Fibroblast of skin of scalp (primary cell): ENCODE measurements around the gene GPC6.
A peak's percentile ranks its signal among the peaks of the same experiment; 100 is the strongest.

ENCODE experiments used
- DNase-seq: peaks from one replicate; pipeline ENCODE4 v3.0.0-alpha.2; 2013

Gene GPC6

GRCh38 chr13:94309997-94310855, 1083.6 kb downstream of the GPC6 start:
- peak; percentile 96 for DNase-seq

- no peak for DNase-seq
These were observed 1085.3 kb downstream of the GPC6 start for GRCh38 chr13:94311893-94312292.

DNA sequence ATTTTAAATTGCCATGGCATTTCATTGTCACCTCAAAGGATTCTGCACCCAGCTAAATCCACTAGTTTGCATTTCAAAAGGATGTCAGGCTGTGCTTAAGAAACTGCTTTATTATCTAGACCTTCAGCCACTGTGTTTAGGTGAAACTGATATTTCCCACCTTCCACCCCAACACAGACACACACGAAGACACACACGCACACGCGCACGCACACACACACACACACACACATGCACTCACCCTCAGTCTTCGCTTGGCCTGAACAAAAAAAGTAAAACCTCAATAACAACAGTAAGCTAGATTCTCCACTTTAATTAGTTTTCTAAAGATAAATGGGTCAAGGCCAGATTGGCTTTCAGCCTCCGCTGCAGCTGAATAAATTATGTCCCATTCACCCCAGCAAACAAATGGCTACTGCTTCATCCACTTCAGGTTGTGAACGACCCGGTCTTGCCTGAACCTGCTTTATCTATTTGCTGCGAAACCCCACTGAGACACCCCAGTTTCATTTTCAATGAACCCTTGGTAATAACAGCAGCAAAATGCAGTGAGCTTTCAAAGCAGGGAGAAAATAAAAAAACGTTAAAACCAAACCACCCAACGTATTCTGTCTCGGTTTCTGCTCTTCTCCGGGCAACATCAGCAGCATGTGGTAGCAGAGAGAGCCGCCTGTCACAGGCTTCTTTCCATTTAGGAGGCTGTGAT, 1086.1 kb downstream of the GPC6 start:
- no peak for DNase-seq

DNA sequence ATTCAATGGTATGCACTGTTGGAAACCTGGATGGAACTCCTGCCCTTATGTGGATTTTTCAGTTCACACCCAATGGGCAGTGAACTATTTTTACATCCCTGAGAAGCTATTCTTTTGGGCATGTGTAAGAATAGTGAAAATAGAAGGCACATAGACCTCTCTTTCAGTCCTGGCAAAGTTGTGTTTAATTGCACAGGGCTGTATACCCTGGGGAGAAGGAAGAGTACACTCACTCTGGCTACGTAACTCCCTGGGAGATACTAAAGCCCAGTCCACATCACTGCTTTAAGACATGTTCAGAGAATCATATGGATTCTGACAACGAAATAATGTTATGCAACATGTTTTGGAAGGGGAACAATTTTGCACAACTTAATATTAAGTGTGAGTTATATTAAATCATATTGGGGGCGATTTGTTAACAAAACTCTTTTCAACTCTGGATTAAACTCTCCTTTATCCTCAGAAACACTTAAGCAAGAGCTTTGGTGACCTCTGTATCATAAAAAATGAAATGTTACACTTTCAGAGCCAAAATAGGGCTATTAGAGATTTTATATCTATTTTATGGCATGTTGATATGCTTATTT, 1086.8 kb downstream of the GPC6 start:
- DNase-seq, result peak; percentile 49

DNA sequence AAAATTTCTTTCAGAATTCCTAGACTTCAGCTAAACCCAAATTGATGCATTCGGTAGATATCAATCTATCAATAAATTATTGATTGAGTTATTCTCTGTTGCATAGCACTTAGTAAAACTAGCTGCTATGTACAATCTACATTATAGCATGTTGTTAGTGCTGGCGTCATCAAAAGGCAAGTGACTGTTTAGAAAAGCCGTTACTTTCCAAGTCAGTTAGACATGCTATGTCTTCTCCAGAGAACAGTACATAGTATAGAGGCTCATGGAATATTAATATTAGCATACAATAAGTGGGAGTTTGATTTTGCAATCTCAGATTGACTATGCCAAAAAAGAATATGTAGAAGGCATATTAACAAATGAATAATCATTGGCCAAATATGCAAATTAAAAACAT, 1087.3 kb downstream of the GPC6 start:
- no peak for DNase-seq

GRCh38 chr13:94315188-94315587, 1088.6 kb downstream of the GPC6 start:
- no peak for DNase-seq

- DNase-seq, result peak; percentile 69
These were observed 1090.5 kb downstream of the GPC6 start for GRCh38 chr13:94317063-94317491.

DNA sequence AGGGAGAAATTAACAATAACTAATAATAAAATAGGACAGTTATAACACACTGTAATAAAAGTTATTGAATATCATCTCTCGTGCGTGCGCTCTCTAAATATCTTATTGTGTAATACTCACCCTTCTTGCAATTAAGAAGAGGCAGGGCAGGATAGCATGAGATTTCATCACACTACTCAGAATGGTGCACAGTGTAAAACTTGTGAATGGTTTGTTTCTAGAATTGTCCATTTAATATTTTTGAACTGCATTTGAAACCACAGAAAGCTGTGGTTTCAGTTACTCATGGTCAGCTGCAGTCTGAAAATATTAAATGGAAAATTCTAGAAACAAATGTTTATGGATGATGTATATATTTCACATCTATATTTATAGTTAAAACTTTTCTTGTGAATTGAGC, 1091.8 kb downstream of the GPC6 start:
- DNase-seq, result no peak

DNA sequence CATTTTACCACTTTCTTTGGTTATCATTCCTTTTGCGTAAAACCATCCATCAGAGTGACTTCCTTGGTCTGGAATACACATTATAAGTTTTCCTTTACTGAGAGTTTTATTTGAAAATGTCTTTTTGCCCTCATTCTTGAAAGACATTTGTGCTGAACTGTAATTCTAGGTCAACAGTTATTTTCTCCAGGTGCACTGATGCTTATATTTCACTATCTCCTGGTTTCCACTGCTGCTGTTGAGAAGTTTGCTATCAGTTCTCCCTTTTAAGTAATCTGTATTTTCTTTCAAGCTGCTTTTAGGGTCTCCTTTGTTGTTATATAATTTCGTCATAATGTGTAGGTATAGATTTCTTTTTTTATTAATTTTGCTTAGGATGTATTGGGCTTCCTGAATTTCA, 1092.9 kb downstream of the GPC6 start:
- no peak for DNase-seq

- no peak for DNase-seq
These were observed 1096.5 kb downstream of the GPC6 start for GRCh38 chr13:94322925-94323763.

DNA sequence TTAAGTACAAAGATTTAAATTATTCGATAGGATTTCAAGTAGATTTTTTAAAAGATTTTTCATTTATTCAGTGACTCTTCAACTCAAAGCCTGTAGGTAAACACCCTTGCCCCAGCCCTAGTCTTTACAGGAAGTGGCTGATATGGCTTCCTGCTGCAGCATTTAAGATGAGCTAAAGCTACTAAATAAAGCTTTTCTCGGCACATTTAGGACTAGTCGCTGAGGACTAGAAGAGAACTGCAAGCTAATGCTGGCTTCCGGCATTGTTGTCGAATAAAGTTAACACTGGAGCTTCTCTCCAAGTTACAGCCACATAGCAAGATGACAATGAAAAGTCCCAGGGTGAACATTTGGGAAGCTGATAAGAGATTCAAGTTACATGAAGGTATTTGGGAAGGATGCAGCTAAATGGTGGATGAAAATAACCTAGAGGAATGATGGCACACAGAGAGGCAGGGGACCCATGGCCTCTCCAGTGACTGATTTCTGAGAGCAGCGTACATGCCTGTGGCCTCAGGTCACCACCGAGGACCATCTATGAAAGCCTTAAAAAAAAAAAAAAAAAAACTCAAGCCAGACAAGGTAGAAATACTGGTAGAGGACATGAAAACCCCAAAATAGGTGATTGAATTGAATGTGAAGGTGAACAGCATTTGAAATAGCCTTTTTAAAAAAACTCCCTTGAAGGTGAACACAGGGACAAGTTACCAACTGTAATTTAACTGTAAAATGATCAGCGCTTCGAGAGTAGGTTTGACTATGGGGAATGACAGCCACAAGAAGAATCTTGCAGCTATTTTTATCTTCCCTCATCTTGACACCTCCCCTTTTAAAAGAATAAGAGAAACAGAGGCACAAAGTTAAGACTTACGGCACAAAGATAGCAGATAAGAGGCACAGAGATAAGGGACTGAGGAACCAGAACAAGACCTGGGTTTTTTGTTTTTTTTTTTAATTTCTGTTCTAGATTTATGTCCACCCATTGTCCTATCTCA, 1097.5 kb downstream of the GPC6 start:
- DNase-seq, result no peak

- DNase-seq, result no peak
These were observed 1098.3 kb downstream of the GPC6 start for GRCh38 chr13:94324767-94325540.

DNA sequence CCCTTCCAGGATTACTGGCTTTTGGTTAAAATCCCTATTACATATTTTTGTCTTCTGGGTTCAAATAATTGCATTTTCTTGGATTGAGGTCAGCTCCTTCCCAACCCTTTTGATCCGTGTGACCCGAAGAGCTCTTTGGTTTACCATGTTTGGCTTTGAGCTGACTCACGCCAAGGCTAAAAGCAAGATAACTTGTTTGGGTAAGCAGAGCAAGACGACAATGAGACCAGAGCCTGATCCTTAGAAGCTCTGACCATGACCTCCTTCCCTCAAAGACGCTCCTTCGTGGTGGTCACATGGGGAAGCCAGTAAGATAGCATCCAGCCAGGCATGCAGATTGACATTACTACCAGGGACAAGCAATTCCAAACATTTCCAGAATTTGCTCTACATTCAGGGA, 1099.0 kb downstream of the GPC6 start:
- DNase-seq, result peak; percentile 80

- DNase-seq, result peak; percentile 47
These were observed 1100.7 kb downstream of the GPC6 start for GRCh38 chr13:94327318-94327717.

GRCh38 chr13:94328381-94329041, 1101.9 kb downstream of the GPC6 start:
- DNase-seq, result no peak

DNA sequence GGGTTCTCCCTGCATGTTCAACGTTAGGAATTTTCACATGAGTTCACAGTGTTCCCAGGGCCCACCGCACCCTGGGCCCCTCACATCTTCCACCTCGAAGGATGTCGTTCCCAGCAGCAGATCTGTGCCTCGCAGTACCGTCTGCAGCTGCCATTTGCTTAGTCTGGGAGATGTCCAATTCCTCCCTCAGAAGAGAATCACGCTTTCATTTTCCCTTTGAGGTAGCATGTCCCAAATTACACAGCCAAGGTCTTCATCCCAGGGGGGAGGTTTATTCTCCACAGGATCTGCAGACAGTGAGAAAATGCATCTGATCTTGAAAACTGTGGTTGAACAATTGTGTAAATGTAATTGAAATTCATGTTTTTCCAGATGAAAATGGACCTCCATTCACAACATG, 1102.7 kb downstream of the GPC6 start:
- peak; percentile 63 for DNase-seq

GRCh38 chr13:94329754-94330551, 1103.3 kb downstream of the GPC6 start:
- peak; percentile 91 for DNase-seq

DNA sequence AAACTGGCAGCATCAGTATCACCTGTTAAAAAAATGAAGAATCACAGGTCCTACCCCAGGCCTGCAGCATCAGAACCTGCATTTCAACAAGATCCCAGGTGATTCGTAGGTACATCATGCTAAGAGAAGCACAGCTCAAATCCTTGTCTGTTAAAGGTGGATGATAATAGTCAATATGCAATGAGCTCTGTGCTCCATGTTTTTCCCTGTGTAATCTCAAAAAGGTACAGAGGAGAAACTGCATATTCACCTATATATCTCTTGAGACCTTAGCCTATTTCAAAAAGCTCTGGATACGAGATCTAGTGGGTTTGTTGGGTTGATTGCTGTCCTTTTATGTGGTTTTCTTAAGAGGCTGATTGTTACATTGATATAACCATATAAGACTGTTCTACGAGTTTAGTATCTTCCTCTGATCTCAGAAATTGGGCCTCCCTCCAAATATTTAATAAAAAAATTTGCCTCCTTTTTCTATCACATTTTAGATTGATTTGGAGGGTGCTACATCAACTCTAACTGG, 1104.0 kb downstream of the GPC6 start:
- no peak for DNase-seq

GRCh38 chr13:94331281-94331680, 1104.7 kb downstream of the GPC6 start:
- DNase-seq, result no peak
